K562 (cell line): ENCODE measurements around the gene FTH1. TPM values are rescaled to one million over a fixed set of nuclear protein-coding genes. Genes with fewer than 3 reads are reported as not detected.

Experiments used
- ETS2 ChIP-seq: IDR thresholded peaks from 2 replicates; pipeline ENCODE4 v1.6.1; 2016; ENCODE audit warnings: borderline replicate concordance, missing genetic modification characterization, mild to moderate bottlenecking, moderate library complexity, missing compliant biosample characterization; ENCODE audit not compliant: poor library complexity, severe bottlenecking
- FIP1L1 ChIP-seq: fragments of 200-400 bp; formaldehyde crosslinking; IDR thresholded peaks from 2 replicates; pipeline ENCODE4 v1.6.1; 2018; ENCODE audit warnings: mild to moderate bottlenecking, low read depth, low read length; ENCODE audit not compliant: poor library complexity, severe bottlenecking
- FOXA3 ChIP-seq, 2 experiments: fragments of 450-650 bp in 1 of 2; sonication (generic) in 1 of 2; formaldehyde crosslinking; IDR thresholded peaks in 1 of 2; conservative IDR thresholded peaks in 1 of 2; 2 replicates each; pipeline versions ENCODE4 v1.4.0 to v1.8.0; 2020 to 2022; ENCODE audit warnings: mild to moderate bottlenecking in 2 of 2, missing genetic modification reagents in 1 of 2
- HNRNPK ChIP-seq: fragments of 200-400 bp; formaldehyde crosslinking; IDR thresholded peaks from one replicate; pipeline ENCODE4 v1.6.1; 2018; ENCODE audit warnings: mild to moderate bottlenecking, low read depth, low read length; ENCODE audit not compliant: poor library complexity, severe bottlenecking
- KAT2B ChIP-seq: IDR thresholded peaks from one replicate; pipeline ENCODE4 v1.6.1; 2012; ENCODE audit warnings: low read depth, mild to moderate bottlenecking, control low read depth, inconsistent platforms, low read length, moderate library complexity
- NFE2 ChIP-seq: IDR thresholded peaks from 2 replicates; pipeline ENCODE4 v1.6.1; 2014; ENCODE audit warnings: antibody characterized with exemption, low read depth
- PHTF2 ChIP-seq: fragments of 250-450 bp; sonication (Bioruptor Pico); IDR thresholded peaks from 2 replicates; pipeline ENCODE4 v1.5.0; 2021; ENCODE audit warnings: mild to moderate bottlenecking
- SIX5 ChIP-seq, 2 experiments: IDR thresholded peaks; 2 replicates each; pipeline ENCODE4 v1.6.1; 2011; ENCODE audit warnings: low read length in 2 of 2, borderline replicate concordance in 1 of 2, low read depth in 1 of 2, mild to moderate bottlenecking in 1 of 2, moderate library complexity in 1 of 2; ENCODE audit not compliant: insufficient read depth in 1 of 2
- ZBTB40 ChIP-seq, 2 experiments: fragments of 450-650 bp in 1 of 2; sonication (generic) in 1 of 2; formaldehyde crosslinking in 1 of 2; IDR thresholded peaks; 2 replicates each; pipeline versions ENCODE4 v1.7.1 to v1.9.0; 2016 to 2022; ENCODE audit warnings: inconsistent platforms in 1 of 2, mild to moderate bottlenecking in 1 of 2, missing genetic modification reagents in 1 of 2
- ZEB2 ChIP-seq: fragments of 450-650 bp; IDR thresholded peaks from 2 replicates; pipeline ENCODE4 v1.6.1; 2016
- polyA plus RNA-seq, 8 experiments: library from polyadenylated mRNA; depleted of rRNA in 4 of 8; stranded (reverse) in 5 of 8; unstranded in 3 of 8; fragments of >200 nt; fragmentation: Nextera tagmentation in 2 of 8; fragmentation: Illumina TruSeq in 1 of 8; extraction: Ambion mirVana in 2 of 8; extraction: Trizol in 1 of 8; gene quantifications; 2 replicates each; pipeline versions ENCODE4 v1.2.1 to v1.2.3, GENCODE V29; 2011 to 2014; ENCODE audit warnings: inconsistent platforms in 1 of 8, missing spikeins in 1 of 8
- total RNA-seq, 7 experiments: library from RNA; depleted of rRNA in 6 of 7; stranded (reverse); fragments of >200 nt in 6 of 7; fragmentation: Illumina TruSeq in 2 of 7; extraction: Trizol in 2 of 7; gene quantifications; 2 replicates each; pipeline versions ENCODE4 v1.2.1 to v1.2.3, GENCODE V29; 2011 to 2021; ENCODE audit warnings: low replicate concordance in 1 of 7
- TF ChIP-seq, protein P1 (sequence below), 3 experiments: fragments of 200-800 bp in 1 of 3; fragments of 250-450 bp in 1 of 3; fragments of 450-650 bp in 1 of 3; sonication (Bioruptor Pico) in 1 of 3; sonication (Bioruptor generic) in 1 of 3; formaldehyde crosslinking in 1 of 3; IDR thresholded peaks; 2 replicates each; pipeline versions ENCODE4 v1.6.1 to v1.8.0; 2016 to 2022; ENCODE audit warnings: mild to moderate bottlenecking in 2 of 3, missing genetic modification characterization in 2 of 3, missing compliant biosample characterization in 1 of 3, moderate library complexity in 1 of 3

FTH1 gene
- total and polyA plus RNA-seq, 9 of the 15 experiments (the other 6 are each of a cell fraction or from before 2014, with no cell fraction given) = 370 to 3,146 (median 802) TPM

DNA sequence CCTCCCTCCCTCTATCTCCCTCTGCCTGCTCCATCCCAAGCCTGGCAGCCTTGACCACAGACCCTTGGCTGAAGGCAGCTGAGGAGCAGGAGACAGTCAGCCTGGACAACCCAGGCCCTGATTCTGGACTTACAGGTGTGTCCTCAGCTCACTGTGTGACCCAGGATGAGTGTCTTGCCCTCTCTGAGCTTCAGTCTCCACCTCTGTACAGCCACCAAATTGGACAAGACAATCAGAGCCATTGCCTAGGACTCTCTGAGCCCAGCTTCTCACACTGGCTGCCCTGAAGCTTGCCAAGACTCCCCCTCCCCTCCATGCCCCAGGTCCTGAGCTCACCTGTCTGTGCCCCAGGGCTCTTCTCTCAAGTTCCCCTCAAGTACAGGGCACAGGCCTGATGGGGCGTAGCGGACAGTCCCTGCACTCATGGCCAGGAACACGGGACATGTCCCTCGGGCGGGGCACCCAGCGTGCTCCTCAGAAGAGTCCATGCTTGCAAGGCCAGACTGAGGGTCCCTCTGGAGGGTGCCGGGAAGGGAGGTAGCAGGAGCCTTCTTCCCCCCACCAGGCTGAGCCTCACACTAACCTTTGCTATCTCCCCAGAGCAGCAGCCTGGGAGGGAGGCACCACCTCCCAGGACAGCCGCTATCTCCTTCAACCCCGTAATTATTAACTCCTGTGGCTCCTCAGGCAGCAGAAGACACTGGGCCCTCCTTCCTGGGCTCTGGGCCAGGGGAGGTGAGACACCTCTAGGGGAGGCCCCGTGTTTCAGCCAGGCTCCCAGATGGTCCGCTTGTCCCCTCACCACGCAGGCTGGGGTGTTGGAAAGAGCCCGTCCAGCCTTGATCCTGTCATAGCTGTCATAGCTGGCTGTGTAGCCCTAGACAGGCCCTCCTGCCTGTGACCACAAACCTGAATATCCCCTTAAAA lies 47.5 kb downstream of the FTH1 start (continued):
- TF ChIP-seq ZBTB40 (IDR thresholded peaks at IDR 0.05) = no peak
- no peak for TF ChIP-seq ZBTB40 (CRISPR knock-in tag; IDR thresholded peaks at IDR 0.05)
- TF ChIP-seq PHTF2 = no peak
- no peak for TF ChIP-seq KAT2B
- peak; percentile 11; the same call in 1 of the 2 replicates for TF ChIP-seq NFE2
- no peak for TF ChIP-seq SIX5 (IDR thresholded peaks at IDR 0.05; ENCODE audit: borderline replicate concordance in 1 of 2, insufficient read depth in 1 of 2, low read depth in 1 of 2, low read length in 2 of 2)
- TF ChIP-seq, protein P1, sequence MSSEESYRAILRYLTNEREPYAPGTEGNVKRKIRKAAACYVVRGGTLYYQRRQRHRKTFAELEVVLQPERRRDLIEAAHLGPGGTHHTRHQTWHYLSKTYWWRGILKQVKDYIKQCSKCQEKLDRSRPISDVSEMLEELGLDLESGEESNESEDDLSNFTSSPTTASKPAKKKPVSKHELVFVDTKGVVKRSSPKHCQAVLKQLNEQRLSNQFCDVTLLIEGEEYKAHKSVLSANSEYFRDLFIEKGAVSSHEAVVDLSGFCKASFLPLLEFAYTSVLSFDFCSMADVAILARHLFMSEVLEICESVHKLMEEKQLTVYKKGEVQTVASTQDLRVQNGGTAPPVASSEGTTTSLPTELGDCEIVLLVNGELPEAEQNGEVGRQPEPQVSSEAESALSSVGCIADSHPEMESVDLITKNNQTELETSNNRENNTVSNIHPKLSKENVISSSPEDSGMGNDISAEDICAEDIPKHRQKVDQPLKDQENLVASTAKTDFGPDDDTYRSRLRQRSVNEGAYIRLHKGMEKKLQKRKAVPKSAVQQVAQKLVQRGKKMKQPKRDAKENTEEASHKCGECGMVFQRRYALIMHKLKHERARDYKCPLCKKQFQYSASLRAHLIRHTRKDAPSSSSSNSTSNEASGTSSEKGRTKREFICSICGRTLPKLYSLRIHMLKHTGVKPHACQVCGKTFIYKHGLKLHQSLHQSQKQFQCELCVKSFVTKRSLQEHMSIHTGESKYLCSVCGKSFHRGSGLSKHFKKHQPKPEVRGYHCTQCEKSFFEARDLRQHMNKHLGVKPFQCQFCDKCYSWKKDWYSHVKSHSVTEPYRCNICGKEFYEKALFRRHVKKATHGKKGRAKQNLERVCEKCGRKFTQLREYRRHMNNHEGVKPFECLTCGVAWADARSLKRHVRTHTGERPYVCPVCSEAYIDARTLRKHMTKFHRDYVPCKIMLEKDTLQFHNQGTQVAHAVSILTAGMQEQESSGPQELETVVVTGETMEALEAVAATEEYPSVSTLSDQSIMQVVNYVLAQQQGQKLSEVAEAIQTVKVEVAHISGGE (CRISPR knock-in tag; IDR thresholded peaks at IDR 0.05) = no peak; a peak in 1 of 6 replicates
- TF ChIP-seq FOXA3 (CRISPR knock-in tag; conservative IDR thresholded peaks at IDR 0.05 in 1 of 2, IDR thresholded peaks at IDR 0.05 in 1 of 2) = peak in 1 of 2 experiments; percentile 51; a peak in 1 of 4 replicates
- TF ChIP-seq HNRNPK = no peak
- TF ChIP-seq FIP1L1 = no peak
- TF ChIP-seq ETS2 = no peak
- peak; percentile 96 for TF ChIP-seq ZEB2
